Neural cell (in vitro differentiated cells): ENCODE data around the gene CATSPERD.

Experiments used
- CTCF ChIP-seq: fragments of 450-650 bp; IDR thresholded peaks from 2 replicates; pipeline ENCODE4 v1.5.1; 2014; ENCODE audit warnings: antibody characterized with exemption, mild to moderate bottlenecking, moderate library complexity; ENCODE audit not compliant: poor library complexity, severe bottlenecking
- EP300 ChIP-seq: fragments of 450-650 bp; conservative IDR thresholded peaks from 2 replicates; pipeline ENCODE4 v1.6.1; 2014; ENCODE audit warnings: antibody characterized with exemption, mild to moderate bottlenecking, moderate library complexity; ENCODE audit not compliant: poor library complexity, severe bottlenecking
- MXI1 ChIP-seq: fragments of 450-650 bp; conservative IDR thresholded peaks from 2 replicates; pipeline ENCODE4 v1.6.1; 2014; ENCODE audit warnings: antibody characterized with exemption, mild to moderate bottlenecking; ENCODE audit not compliant: poor library complexity, severe bottlenecking
- POLR2AphosphoS5 ChIP-seq: IDR thresholded peaks from 2 replicates; pipeline ENCODE4 v1.6.1; 2012
- SMC3 ChIP-seq: fragments of 450-650 bp; conservative IDR thresholded peaks from 2 replicates; pipeline ENCODE4 v1.6.1; 2014; ENCODE audit warnings: antibody characterized with exemption, mild to moderate bottlenecking, moderate library complexity; ENCODE audit not compliant: poor library complexity
- TF ChIP-seq, protein P1 (sequence below): IDR thresholded peaks from 2 replicates; pipeline ENCODE4 v1.6.1; 2012; ENCODE audit warnings: borderline replicate concordance

GRCh38 chr19:5793188-5793587 lies 72.8 kb downstream of the CATSPERD start:
- TF ChIP-seq, protein P1, sequence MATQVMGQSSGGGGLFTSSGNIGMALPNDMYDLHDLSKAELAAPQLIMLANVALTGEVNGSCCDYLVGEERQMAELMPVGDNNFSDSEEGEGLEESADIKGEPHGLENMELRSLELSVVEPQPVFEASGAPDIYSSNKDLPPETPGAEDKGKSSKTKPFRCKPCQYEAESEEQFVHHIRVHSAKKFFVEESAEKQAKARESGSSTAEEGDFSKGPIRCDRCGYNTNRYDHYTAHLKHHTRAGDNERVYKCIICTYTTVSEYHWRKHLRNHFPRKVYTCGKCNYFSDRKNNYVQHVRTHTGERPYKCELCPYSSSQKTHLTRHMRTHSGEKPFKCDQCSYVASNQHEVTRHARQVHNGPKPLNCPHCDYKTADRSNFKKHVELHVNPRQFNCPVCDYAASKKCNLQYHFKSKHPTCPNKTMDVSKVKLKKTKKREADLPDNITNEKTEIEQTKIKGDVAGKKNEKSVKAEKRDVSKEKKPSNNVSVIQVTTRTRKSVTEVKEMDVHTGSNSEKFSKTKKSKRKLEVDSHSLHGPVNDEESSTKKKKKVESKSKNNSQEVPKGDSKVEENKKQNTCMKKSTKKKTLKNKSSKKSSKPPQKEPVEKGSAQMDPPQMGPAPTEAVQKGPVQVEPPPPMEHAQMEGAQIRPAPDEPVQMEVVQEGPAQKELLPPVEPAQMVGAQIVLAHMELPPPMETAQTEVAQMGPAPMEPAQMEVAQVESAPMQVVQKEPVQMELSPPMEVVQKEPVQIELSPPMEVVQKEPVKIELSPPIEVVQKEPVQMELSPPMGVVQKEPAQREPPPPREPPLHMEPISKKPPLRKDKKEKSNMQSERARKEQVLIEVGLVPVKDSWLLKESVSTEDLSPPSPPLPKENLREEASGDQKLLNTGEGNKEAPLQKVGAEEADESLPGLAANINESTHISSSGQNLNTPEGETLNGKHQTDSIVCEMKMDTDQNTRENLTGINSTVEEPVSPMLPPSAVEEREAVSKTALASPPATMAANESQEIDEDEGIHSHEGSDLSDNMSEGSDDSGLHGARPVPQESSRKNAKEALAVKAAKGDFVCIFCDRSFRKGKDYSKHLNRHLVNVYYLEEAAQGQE = no peak
- no peak for TF ChIP-seq POLR2AphosphoS5
- TF ChIP-seq CTCF = no peak
- TF ChIP-seq EP300 = no peak
- no peak for TF ChIP-seq SMC3
- TF ChIP-seq MXI1 = no peak
